Endothelial cell of umbilical vein (primary cell): Measurements from ENCODE around the gene PROB1. TPM values are rescaled to one million over a fixed set of nuclear protein-coding genes. Genes with fewer than 3 reads are reported as not detected.
A peak's percentile ranks its signal among the peaks of the same experiment; 100 is the strongest.

ENCODE experiments used
- BruUV-seq: library from RNA; stranded (reverse); fragments of 400-500 nt; replicated peaks from 2 replicates; lab custom pipeline; 2021; lab: Mats Ljungman, UMichigan
- CTCF ChIA-PET: fragments of 300-600, 350-600 bp; sonication (Branson Sonifier 250); formaldehyde crosslinking; loops from one replicate; lab custom pipeline; 2021; ENCODE audit warnings: antibody characterized with exemption, inconsistent platforms; lab: Charles Lee
- POLR2A ChIA-PET: fragments of 300-600, 350-600 bp; sonication (Branson Sonifier 250); formaldehyde crosslinking; loops from one replicate; lab custom pipeline; 2021; ENCODE audit warnings: antibody characterized with exemption, inconsistent platforms; lab: Charles Lee
- DNase-seq: peaks from one replicate; pipeline ENCODE4 v3.0.0-alpha.2; 2011; ENCODE audit warnings: low read depth, low spot score
- FAIRE-seq: peaks from 2 replicates; lab custom pipeline; 2011; peaks lifted over from hg19 to GRCh38; lab: Jason Lieb, UNC
- H2AFZ ChIP-seq: 2 replicates; pipeline ENCODE4 v1.6.0; 2012; ENCODE audit warnings: low read depth, low read length, control low read depth, inconsistent platforms
- H3K27ac ChIP-seq: 2 replicates; pipeline ENCODE4 v1.5.1; 2011; ENCODE audit warnings: low read depth, mild to moderate bottlenecking, control low read depth, low read length, moderate library complexity; ENCODE audit not compliant: insufficient read depth
- H3K27me3 ChIP-seq, 2 experiments: 2 replicates each; pipeline versions ENCODE4 v1.6.0 to v1.6.1; 2011; ENCODE audit warnings: low read length in 2 of 2, mixed read lengths in 1 of 2; ENCODE audit not compliant: control insufficient read depth in 2 of 2, insufficient read depth in 2 of 2
- H3K36me3 ChIP-seq, 2 experiments: 2 replicates in 1 of 2; 3 replicates in 1 of 2; pipeline ENCODE4 v1.5.1; 2011; ENCODE audit warnings: low read length in 2 of 2, mild to moderate bottlenecking in 1 of 2, moderate library complexity in 1 of 2; ENCODE audit not compliant: control insufficient read depth in 2 of 2, insufficient read depth in 2 of 2; ENCODE audit errors: extremely low read depth in 1 of 2
- H3K4me1 ChIP-seq: 3 replicates; pipeline ENCODE4 v1.5.1; 2011; ENCODE audit warnings: mild to moderate bottlenecking, low read length; ENCODE audit not compliant: control insufficient read depth, insufficient read depth; ENCODE audit errors: extremely low read depth
- H3K4me2 ChIP-seq: 2 replicates; pipeline ENCODE4 v1.6.1; 2011; ENCODE audit warnings: low read length, control low read depth, mixed read lengths; ENCODE audit not compliant: insufficient read depth
- H3K4me3 ChIP-seq, 3 experiments: fragments of 200-600 bp in 1 of 3; sonication (generic), shearing (Covaris generic) in 1 of 3; replicated peaks in 1 of 3; 2 replicates each; pipeline ENCODE4 v1.5.1; 2011 to 2016; ENCODE audit warnings: control low read depth in 3 of 3, low read length in 3 of 3, mild to moderate bottlenecking in 2 of 3, inconsistent platforms in 1 of 3, low read depth in 1 of 3, moderate library complexity in 1 of 3; ENCODE audit not compliant: insufficient read depth in 1 of 3
- H3K79me2 ChIP-seq: 2 replicates; pipeline ENCODE4 v1.6.0; 2012; ENCODE audit warnings: low read length, inconsistent platforms; ENCODE audit not compliant: control insufficient read depth, insufficient read depth
- H3K9ac ChIP-seq: replicated peaks from 2 replicates; pipeline ENCODE3; 2011; ENCODE audit warnings: low read length, control low read depth; ENCODE audit not compliant: insufficient read depth; ENCODE audit errors: extremely low read depth
- H3K9me1 ChIP-seq: replicated peaks from 3 replicates; pipeline ENCODE4 v1.6.0; 2011; ENCODE audit warnings: mild to moderate bottlenecking, low read length; ENCODE audit not compliant: control insufficient read depth, insufficient read depth; ENCODE audit errors: extremely low read depth
- H3K9me3 ChIP-seq: replicated peaks from 2 replicates; pipeline ENCODE4 v1.5.1; 2012; ENCODE audit warnings: low read length, inconsistent platforms; ENCODE audit not compliant: control insufficient read depth, insufficient read depth
- H4K20me1 ChIP-seq: replicated peaks from 2 replicates; pipeline ENCODE3; 2011; ENCODE audit warnings: mild to moderate bottlenecking, low read length; ENCODE audit not compliant: control insufficient read depth, insufficient read depth; ENCODE audit errors: extremely low read depth
- EZH2 ChIP-seq: IDR thresholded peaks from 2 replicates; pipeline ENCODE4 v1.6.1; 2012; ENCODE audit warnings: borderline replicate concordance, low read depth, mild to moderate bottlenecking, moderate library complexity, low read length, inconsistent platforms; ENCODE audit not compliant: severe bottlenecking
- FOS ChIP-seq: IDR thresholded peaks from 2 replicates; pipeline ENCODE4 v1.6.1; 2011; ENCODE audit warnings: mild to moderate bottlenecking, low read length, moderate library complexity, borderline replicate concordance; ENCODE audit not compliant: insufficient read depth
- GATA2 ChIP-seq: IDR thresholded peaks from 2 replicates; pipeline ENCODE4 v1.7.0; 2011; ENCODE audit warnings: low read depth, mild to moderate bottlenecking, moderate library complexity, mixed read lengths, low read length; ENCODE audit not compliant: insufficient read length, insufficient read depth
- JUN ChIP-seq: IDR thresholded peaks from 2 replicates; pipeline ENCODE4 v1.6.1; 2011; ENCODE audit warnings: borderline replicate concordance, low read depth; ENCODE audit not compliant: insufficient read length, insufficient read depth
- MAX ChIP-seq: IDR thresholded peaks from 2 replicates; pipeline ENCODE4 v1.6.1; 2011; ENCODE audit not compliant: insufficient read depth, insufficient read length
- MYC ChIP-seq: IDR thresholded peaks from one replicate; pipeline ENCODE4 v1.6.1; 2011; ENCODE audit warnings: mild to moderate bottlenecking, low read depth, low read length
- POLR2A ChIP-seq: IDR thresholded peaks from 2 replicates; pipeline ENCODE4 v1.6.1; 2012; ENCODE audit warnings: low read depth, mild to moderate bottlenecking, control low read depth, low read length
- POLR2AphosphoS5 ChIP-seq: IDR thresholded peaks from 2 replicates; pipeline ENCODE4 v1.6.1; 2012; ENCODE audit warnings: low read depth, mild to moderate bottlenecking, control low read depth, low read length, moderate library complexity; ENCODE audit not compliant: insufficient read depth
- dilution Hi-C: fragments of 300-500 bp; cut with MboI; formaldehyde crosslinking; loops from one replicate; pipeline ENCODE4 v1.15.0; 2019; ENCODE audit warnings: low sequenced_read_pairs; ENCODE audit not compliant: extremely low pct_ligation_motif_present
- intact Hi-C: fragments of 100-400 bp; cut with micrococcal nuclease; formaldehyde crosslinking; loops from one replicate; pipeline ENCODE4 v1.10.0; 2022
- polyA plus RNA-seq, 4 experiments: library from polyadenylated mRNA; depleted of rRNA in 3 of 4; stranded (reverse) in 3 of 4; unstranded in 1 of 4; fragments of >200 nt; gene quantifications; 2 replicates each; pipeline versions ENCODE4 v1.2.1 to v1.2.3, GENCODE V29; 2011 to 2012; ENCODE audit warnings: missing spikeins in 1 of 4
- total RNA-seq: library from RNA; stranded (reverse); gene quantifications from 2 replicates; pipeline ENCODE4 v1.2.3, GENCODE V29; 2021
- TF ChIP-seq, protein P1 (sequence below), 2 donors: IDR thresholded peaks; 1 replicate in 1 of 2; 2 replicates in 1 of 2; pipeline ENCODE4 v1.5.1; 2011; ENCODE audit warnings: low read length in 2 of 2, mild to moderate bottlenecking in 2 of 2, moderate library complexity in 2 of 2, control low read depth in 1 of 2, inconsistent platforms in 1 of 2, low read depth in 1 of 2; ENCODE audit not compliant: insufficient read depth in 1 of 2; ENCODE audit errors: extremely low read depth in 1 of 2

Gene PROB1
- total and polyA plus RNA-seq, 2 donors (not counting 3 experiments of a cell fraction or from before 2014, with no cell fraction given), result 0.47 to 1.9 TPM

GRCh38 chr5:139369181-139369580 lies 25.7 kb downstream of the PROB1 start:
- CTCF ChIA-PET, result interaction anchor here (1.0 to 1.3 kb wide), 2 partner anchors 25 to 62 kb away, joined by 3 to 4 read pairs; no protein-coding TSS in a partner anchor
- no peak for DNase-seq
- H3K4me3 ChIP-seq, result no peak overlapping the region
- no peak overlapping the region for H3K27ac ChIP-seq
- H3K9me3 ChIP-seq, result no peaks in the 10 kb centered on the region
- H3K27me3 ChIP-seq, result no peaks in the 10 kb centered on the region
- no peak overlapping the region for H2AFZ ChIP-seq
- TF ChIP-seq EZH2, result no peak
- no peak for TF ChIP-seq GATA2
- no peak for TF ChIP-seq MYC
- dilution Hi-C loops (no loop called here), intact Hi-C loops (no loop called here)
- FAIRE-seq, result no peak
- no peaks in the 10 kb centered on the region for H4K20me1 ChIP-seq
- H3K79me2 ChIP-seq, result no peaks in the 10 kb centered on the region
- peaks cover 4 to 20% of the 10 kb centered on the region in 2 experiments for H3K36me3 ChIP-seq
- H3K4me1 ChIP-seq, result no peaks in the 10 kb centered on the region
- H3K9ac ChIP-seq, result no peak overlapping the region
- H3K4me2 ChIP-seq, result no peak overlapping the region
- no peaks in the 10 kb centered on the region for H3K9me1 ChIP-seq
- POLR2A ChIA-PET, result interaction anchor here (0.5 kb wide), 1 partner anchor 130 kb away, joined by 3 read pairs; no protein-coding TSS in a partner anchor
- TSS peak; percentile 26 for BruUV-seq

GRCh38 chr5:139368613-139369012 lies 26.3 kb downstream of the PROB1 start:
- H4K20me1 ChIP-seq, result no peaks in the 10 kb centered on the region
- H3K36me3 ChIP-seq, result peaks cover 4 to 20% of the 10 kb centered on the region in 2 experiments
- no peak overlapping the region for H3K27ac ChIP-seq
- POLR2A ChIA-PET, result interaction anchor here (0.5 kb wide), 1 partner anchor 129 kb away, joined by 3 read pairs; no protein-coding TSS in a partner anchor
- DNase-seq (peak; percentile 20), FAIRE-seq (no peak)
- H2AFZ ChIP-seq, result no peak overlapping the region
- no peaks in the 10 kb centered on the region for H3K9me3 ChIP-seq
- H3K4me2 ChIP-seq, result no peak overlapping the region
- TF ChIP-seq, protein P1, sequence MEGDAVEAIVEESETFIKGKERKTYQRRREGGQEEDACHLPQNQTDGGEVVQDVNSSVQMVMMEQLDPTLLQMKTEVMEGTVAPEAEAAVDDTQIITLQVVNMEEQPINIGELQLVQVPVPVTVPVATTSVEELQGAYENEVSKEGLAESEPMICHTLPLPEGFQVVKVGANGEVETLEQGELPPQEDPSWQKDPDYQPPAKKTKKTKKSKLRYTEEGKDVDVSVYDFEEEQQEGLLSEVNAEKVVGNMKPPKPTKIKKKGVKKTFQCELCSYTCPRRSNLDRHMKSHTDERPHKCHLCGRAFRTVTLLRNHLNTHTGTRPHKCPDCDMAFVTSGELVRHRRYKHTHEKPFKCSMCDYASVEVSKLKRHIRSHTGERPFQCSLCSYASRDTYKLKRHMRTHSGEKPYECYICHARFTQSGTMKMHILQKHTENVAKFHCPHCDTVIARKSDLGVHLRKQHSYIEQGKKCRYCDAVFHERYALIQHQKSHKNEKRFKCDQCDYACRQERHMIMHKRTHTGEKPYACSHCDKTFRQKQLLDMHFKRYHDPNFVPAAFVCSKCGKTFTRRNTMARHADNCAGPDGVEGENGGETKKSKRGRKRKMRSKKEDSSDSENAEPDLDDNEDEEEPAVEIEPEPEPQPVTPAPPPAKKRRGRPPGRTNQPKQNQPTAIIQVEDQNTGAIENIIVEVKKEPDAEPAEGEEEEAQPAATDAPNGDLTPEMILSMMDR (IDR thresholded peaks at IDR 0.05; ENCODE audit: extremely low read depth in 1 of 2, insufficient read depth in 1 of 2, low read depth in 1 of 2, low read length in 2 of 2), result no peak
- no peak for TF ChIP-seq MYC
- no peak for TF ChIP-seq POLR2AphosphoS5
- no peak for TF ChIP-seq MAX
- no peak for TF ChIP-seq JUN
- no peak for TF ChIP-seq FOS
- no peak for TF ChIP-seq GATA2
- no peak for TF ChIP-seq EZH2
- no peak for TF ChIP-seq POLR2A
- dilution Hi-C loops, result no loop called here
- no peaks in the 10 kb centered on the region for H3K79me2 ChIP-seq
- H3K9me1 ChIP-seq, result no peaks in the 10 kb centered on the region
- no peaks in the 10 kb centered on the region for H3K4me1 ChIP-seq
- intact Hi-C loops, result no loop called here
- no peak overlapping the region for H3K4me3 ChIP-seq
- H3K27me3 ChIP-seq, result no peaks in the 10 kb centered on the region
- no TSS peak for BruUV-seq
- CTCF ChIA-PET, result interaction anchor here (0.6 to 1.3 kb wide), 4 partner anchors 9 to 196 kb away, joined by 3 to 4 read pairs (median 4); no protein-coding TSS in a partner anchor
- H3K9ac ChIP-seq, result no peak overlapping the region
